HG02943 (cell line): ENCODE results near the gene KLK15.

Experiments
- ATAC-seq: cut with Tn5 transposase; IDR thresholded peaks from one replicate; pipeline ENCODE4 v1.9.1; 2021; ENCODE audit warnings: mild to moderate bottlenecking, low read depth, moderate library complexity; ENCODE audit not compliant: unreplicated experiment

KLK15 gene

GRCh38 chr19:50833117-50833801 is at the start of gene KLK15:
Gene KLK15, minus strand, starts transcription at chr19:50833574. Its CDS starts 2,082 bp downstream, at chr19:50831492.
- no peak for ATAC-seq

- ATAC-seq: no peak
These were observed 48.8 kb upstream of the KLK15 start for GRCh38 chr19:50882188-50882587.

GRCh38 chr19:50880241-50880640 is 46.9 kb upstream of the KLK15 start:
- no peak for ATAC-seq

DNA sequence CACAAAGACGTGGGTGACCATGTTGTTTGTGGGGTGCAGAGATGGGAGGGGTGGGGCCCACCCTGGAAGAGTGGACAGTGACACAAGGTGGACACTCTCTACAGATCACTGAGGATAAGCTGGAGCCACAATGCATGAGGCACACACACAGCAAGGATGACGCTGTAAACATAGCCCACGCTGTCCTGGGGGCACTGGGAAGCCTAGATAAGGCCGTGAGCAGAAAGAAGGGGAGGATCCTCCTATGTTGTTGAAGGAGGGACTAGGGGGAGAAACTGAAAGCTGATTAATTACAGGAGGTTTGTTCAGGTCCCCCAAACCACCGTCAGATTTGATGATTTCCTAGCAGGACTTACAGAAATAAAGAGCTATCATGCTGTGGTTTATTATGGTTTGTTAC is 45.5 kb upstream of the KLK15 start:
- ATAC-seq: no peak

- no peak for ATAC-seq
These were observed 44.0 kb upstream of the KLK15 start for GRCh38 chr19:50877338-50877737.

DNA sequence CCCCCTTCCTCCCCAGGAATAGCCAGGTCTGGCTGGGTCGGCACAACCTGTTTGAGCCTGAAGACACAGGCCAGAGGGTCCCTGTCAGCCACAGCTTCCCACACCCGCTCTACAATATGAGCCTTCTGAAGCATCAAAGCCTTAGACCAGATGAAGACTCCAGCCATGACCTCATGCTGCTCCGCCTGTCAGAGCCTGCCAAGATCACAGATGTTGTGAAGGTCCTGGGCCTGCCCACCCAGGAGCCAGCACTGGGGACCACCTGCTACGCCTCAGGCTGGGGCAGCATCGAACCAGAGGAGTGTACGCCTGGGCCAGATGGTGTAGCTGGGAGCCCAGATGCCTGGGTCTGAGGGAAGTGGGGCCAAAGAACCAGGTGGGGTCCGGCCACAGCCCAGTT is 43.1 kb upstream of the KLK15 start:
- no peak for ATAC-seq

- ATAC-seq: no peak
These were observed 42.5 kb upstream of the KLK15 start for GRCh38 chr19:50875795-50876422.

DNA sequence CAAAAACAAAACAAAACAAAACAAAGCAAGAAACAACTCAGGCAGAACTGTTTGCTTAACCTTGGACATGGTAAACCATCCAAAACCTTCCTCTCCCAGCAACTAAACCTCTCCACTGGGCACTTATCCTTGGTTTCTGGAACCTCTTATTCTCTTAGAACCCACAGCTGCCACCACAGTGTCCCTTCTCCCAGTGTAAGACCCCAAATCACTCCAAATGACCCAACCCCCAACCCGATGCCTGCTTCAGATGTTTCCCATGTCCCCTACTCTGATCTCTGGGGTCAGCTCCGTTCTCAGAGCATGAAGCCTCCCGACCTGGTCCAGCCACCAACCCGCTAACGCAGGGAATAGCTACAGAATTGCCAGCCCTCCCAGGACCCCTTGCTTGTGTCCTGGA is 40.8 kb upstream of the KLK15 start:
- no peak for ATAC-seq

- no peak for ATAC-seq
These were observed 39.7 kb upstream of the KLK15 start, which contains the start of gene KLK2 for GRCh38 chr19:50873056-50873455. Gene KLK2, plus strand, starts transcription at chr19:50873439. Its CDS starts 35 bp downstream, at chr19:50873474.

DNA sequence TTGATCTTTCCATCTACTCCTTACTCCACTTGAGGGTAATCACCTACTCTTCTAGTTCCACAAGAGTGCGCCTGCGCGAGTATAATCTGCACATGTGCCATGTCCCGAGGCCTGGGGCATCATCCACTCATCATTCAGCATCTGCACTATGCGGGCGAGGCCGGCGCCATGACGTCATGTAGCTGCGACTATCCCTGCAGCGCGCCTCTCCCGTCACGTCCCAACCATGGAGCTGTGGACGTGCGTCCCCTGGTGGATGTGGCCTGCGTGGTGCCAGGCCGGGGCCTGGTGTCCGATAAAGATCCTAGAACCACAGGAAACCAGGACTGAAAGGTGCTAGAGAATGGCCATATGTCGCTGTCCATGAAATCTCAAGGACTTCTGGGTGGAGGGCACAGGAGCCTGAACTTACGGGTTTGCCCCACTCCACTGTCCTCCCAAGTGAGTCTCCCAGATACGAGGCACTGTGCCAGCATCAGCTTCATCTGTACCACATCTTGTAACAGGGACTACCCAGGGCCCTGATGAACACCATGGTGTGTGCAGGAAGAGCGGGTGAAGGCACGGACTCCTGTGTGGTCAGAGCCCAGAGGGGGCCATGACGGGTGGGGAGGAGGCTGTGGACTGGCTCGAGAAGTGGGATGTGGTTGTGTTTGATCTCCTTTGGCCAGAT is 37.2 kb upstream of the KLK15 start:
- no peak for ATAC-seq

DNA sequence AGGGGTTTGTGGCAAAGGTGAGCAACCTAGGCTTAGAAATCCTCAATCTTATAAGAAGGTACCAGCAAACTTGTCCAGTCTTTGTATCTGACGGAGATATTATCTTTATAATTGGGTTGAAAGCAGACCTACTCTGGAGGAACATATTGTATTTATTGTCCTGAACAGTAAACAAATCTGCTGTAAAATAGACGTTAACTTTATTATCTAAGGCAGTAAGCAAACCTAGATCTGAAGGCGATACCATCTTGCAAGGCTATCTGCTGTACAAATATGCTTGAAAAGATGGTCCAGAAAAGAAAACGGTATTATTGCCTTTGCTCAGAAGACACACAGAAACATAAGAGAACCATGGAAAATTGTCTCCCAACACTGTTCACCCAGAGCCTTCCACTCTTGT is 36.1 kb upstream of the KLK15 start:
- no peak for ATAC-seq

GRCh38 chr19:50861496-50862286 is 28.3 kb upstream of the KLK15 start:
- no peak for ATAC-seq

GRCh38 chr19:50861010-50861409 is 27.6 kb upstream of the KLK15 start:
- ATAC-seq: no peak

GRCh38 chr19:50859849-50860248 is 26.5 kb upstream of the KLK15 start:
- ATAC-seq: no peak

GRCh38 chr19:50858886-50859285 is 25.5 kb upstream of the KLK15 start:
- no peak for ATAC-seq

- no peak for ATAC-seq
These were observed 24.0 kb upstream of the KLK15 start for GRCh38 chr19:50857366-50857765.

- no peak for ATAC-seq
These were observed 21.4 kb upstream of the KLK15 start, which contains the start of gene KLK3 for GRCh38 chr19:50854636-50855410. Gene KLK3, plus strand, starts transcription at chr19:50854915. Its CDS starts 41 bp downstream, at chr19:50854956.

DNA sequence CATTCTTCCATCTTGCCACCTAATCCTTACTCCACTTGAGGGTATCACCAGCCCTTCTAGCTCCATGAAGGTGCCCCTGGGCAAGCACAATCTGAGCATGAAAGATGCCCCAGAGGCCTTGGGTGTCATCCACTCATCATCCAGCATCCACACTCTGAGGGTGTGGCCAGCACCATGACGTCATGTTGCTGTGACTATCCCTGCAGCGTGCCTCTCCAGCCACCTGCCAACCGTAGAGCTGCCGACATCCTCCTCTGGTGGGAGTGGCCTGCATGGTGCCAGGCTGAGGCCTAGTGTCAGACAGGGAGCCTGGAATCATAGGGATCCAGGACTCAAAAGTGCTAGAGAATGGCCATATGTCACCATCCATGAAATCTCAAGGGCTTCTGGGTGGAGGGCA is 18.2 kb upstream of the KLK15 start:
- ATAC-seq: no peak

DNA sequence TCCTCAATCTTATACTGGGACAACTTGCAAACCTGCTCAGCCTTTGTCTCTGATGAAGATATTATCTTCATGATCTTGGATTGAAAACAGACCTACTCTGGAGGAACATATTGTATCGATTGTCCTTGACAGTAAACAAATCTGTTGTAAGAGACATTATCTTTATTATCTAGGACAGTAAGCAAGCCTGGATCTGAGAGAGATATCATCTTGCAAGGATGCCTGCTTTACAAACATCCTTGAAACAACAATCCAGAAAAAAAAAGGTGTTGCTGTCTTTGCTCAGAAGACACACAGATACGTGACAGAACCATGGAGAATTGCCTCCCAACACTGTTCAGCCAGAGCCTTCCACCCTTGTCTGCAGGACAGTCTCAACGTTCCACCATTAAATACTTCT is 17.4 kb upstream of the KLK15 start:
- ATAC-seq: no peak

DNA sequence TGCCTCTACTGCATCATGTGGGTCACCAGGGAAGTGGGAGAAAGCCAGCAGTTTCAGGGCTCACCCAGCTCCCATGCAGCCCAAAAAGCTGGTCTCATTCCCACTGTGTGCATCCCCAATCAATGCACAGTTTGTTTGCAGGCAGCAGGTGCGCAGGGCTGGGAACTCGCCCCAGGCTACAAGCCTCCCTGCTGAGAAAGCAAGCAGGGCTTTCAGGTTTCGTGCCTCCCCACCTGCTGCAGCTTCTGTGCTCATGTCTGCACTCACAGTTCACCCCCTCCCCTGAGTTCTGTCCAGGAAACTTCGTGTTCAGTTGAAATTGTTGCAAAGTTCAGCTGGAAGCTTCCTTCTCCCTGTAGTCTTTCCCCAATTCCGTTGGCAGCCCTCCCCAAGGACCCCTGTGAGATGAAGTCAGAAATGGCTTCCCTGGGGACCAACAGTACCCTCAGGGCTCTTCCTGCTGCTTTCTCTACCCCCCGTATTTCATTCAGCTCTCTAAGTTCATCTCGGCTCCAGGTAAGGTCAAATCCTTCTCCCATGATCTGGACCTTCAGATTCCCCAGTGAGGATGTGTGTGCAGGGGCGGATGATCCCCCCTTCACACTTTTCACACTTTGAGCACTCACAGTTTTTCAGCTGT is 11.0 kb upstream of the KLK15 start:
- no peak for ATAC-seq
